H9 (cell line): ENCODE results near the gene APLN. TPM values are rescaled to one million over a fixed set of nuclear protein-coding genes. Genes with fewer than 3 reads are reported as not detected.

Source experiments
- DNase-seq: peaks from one replicate; pipeline ENCODE4 v3.0.0-alpha.2; 2017
- H2AFZ ChIP-seq: one replicate; pipeline ENCODE4 v1.6.1; 2013; ENCODE audit warnings: mild to moderate bottlenecking, low read length, control low read depth, moderate library complexity
- H2AK5ac ChIP-seq: 2 replicates; pipeline ENCODE4 v1.6.1; 2013; ENCODE audit warnings: low read length, control low read depth, mixed read lengths; ENCODE audit not compliant: insufficient read length
- H2BK120ac ChIP-seq: one replicate; pipeline ENCODE4 v1.6.1; 2013; ENCODE audit warnings: low read depth, mild to moderate bottlenecking, low read length, control low read depth, inconsistent platforms; ENCODE audit not compliant: poor library complexity, severe bottlenecking
- H2BK12ac ChIP-seq: 2 replicates; pipeline ENCODE4 v1.6.1; 2013; ENCODE audit warnings: low read length, control low read depth, mixed read lengths, low read depth; ENCODE audit not compliant: insufficient read length
- H2BK15ac ChIP-seq: 2 replicates; pipeline ENCODE4 v1.6.1; 2013; ENCODE audit warnings: low read depth, low read length, control low read depth
- H2BK20ac ChIP-seq: one replicate; pipeline ENCODE4 v1.6.1; 2013; ENCODE audit warnings: low read depth, mild to moderate bottlenecking, low read length, control low read depth, inconsistent platforms; ENCODE audit not compliant: poor library complexity, severe bottlenecking
- H2BK5ac ChIP-seq: 2 replicates; pipeline ENCODE4 v1.6.1; 2013; ENCODE audit warnings: low read length, control low read depth, mixed read lengths; ENCODE audit not compliant: insufficient read length
- H3K14ac ChIP-seq: 2 replicates; pipeline ENCODE4 v1.6.1; 2013; ENCODE audit warnings: low read length, control low read depth; ENCODE audit not compliant: insufficient read depth
- H3K18ac ChIP-seq: 2 replicates; pipeline ENCODE4 v1.6.1; 2013; ENCODE audit warnings: low read depth, mild to moderate bottlenecking, mixed read lengths, low read length, control low read depth; ENCODE audit not compliant: insufficient read length
- H3K23ac ChIP-seq: 2 replicates; pipeline ENCODE4 v1.6.1; 2013; ENCODE audit warnings: low read length, control low read depth, mixed read lengths, low read depth; ENCODE audit not compliant: insufficient read length
- H3K23me2 ChIP-seq: 2 replicates; pipeline ENCODE4 v1.6.1; 2013; ENCODE audit warnings: low read depth, mild to moderate bottlenecking, mixed read lengths, low read length, control low read depth; ENCODE audit not compliant: insufficient read length, poor library complexity, severe bottlenecking
- H3K27ac ChIP-seq: 2 replicates; pipeline ENCODE4 v1.5.1; 2013; ENCODE audit warnings: low read length, control low read depth, mixed read lengths, low read depth; ENCODE audit not compliant: insufficient read length
- H3K27me3 ChIP-seq: 2 replicates; pipeline ENCODE4 v1.6.1; 2013; ENCODE audit warnings: low read length, control low read depth, inconsistent platforms; ENCODE audit not compliant: insufficient read depth
- H3K4ac ChIP-seq: 2 replicates; pipeline ENCODE4 v1.6.1; 2013; ENCODE audit warnings: low read depth, mild to moderate bottlenecking, control low read depth, inconsistent platforms, low read length, moderate library complexity
- H3K4me1 ChIP-seq: 2 replicates; pipeline ENCODE4 v1.6.1; 2013; ENCODE audit warnings: low read length, control low read depth, inconsistent platforms; ENCODE audit not compliant: insufficient read depth
- H3K4me2 ChIP-seq: 2 replicates; pipeline ENCODE4 v1.6.1; 2013; ENCODE audit warnings: low read length, control low read depth, mixed read lengths; ENCODE audit not compliant: insufficient read length, insufficient read depth
- H3K56ac ChIP-seq: 2 replicates; pipeline ENCODE4 v1.6.1; 2013; ENCODE audit warnings: low read depth, mild to moderate bottlenecking, mixed read lengths, low read length, control low read depth; ENCODE audit not compliant: insufficient read length
- H3K79me1 ChIP-seq: 2 replicates; pipeline ENCODE4 v1.6.1; 2013; ENCODE audit warnings: low read depth, mild to moderate bottlenecking, moderate library complexity, low read length, control low read depth, inconsistent platforms; ENCODE audit not compliant: insufficient read depth, poor library complexity, severe bottlenecking
- H3K79me2 ChIP-seq: 2 replicates; pipeline ENCODE4 v1.6.1; 2013; ENCODE audit warnings: low read length, control low read depth, inconsistent platforms; ENCODE audit not compliant: insufficient read depth
- H3K9ac ChIP-seq: 2 replicates; pipeline ENCODE4 v1.6.1; 2013; ENCODE audit warnings: low read length, control low read depth, mixed read lengths; ENCODE audit not compliant: insufficient read length; ENCODE audit errors: extremely low read depth
- H3K9me3 ChIP-seq: one replicate; pipeline ENCODE4 v1.6.1; 2013; ENCODE audit warnings: low read depth, low read length, inconsistent platforms; ENCODE audit not compliant: control insufficient read depth
- H3T11ph ChIP-seq: one replicate; pipeline ENCODE4 v1.6.1; 2013; ENCODE audit warnings: mild to moderate bottlenecking, low read length, control low read depth, inconsistent platforms
- H4K20me1 ChIP-seq: one replicate; pipeline ENCODE4 v1.6.1; 2013; ENCODE audit not compliant: control insufficient read depth, insufficient read length, insufficient read depth
- H4K5ac ChIP-seq: 2 replicates; pipeline ENCODE4 v1.6.1; 2013; ENCODE audit warnings: low read depth, mild to moderate bottlenecking, mixed read lengths, low read length, control low read depth; ENCODE audit not compliant: insufficient read length
- H4K8ac ChIP-seq: replicated peaks from 2 replicates; pipeline ENCODE4 v1.6.1; 2013; ENCODE audit warnings: low read length, control low read depth, mixed read lengths, low read depth; ENCODE audit not compliant: insufficient read length
- H4K91ac ChIP-seq: 2 replicates; pipeline ENCODE4 v1.6.1; 2013; ENCODE audit warnings: low read depth, mild to moderate bottlenecking, moderate library complexity, mixed read lengths, low read length, control low read depth; ENCODE audit not compliant: insufficient read length
- H3K27ac Mint-ChIP-seq, 3 experiments: 2 replicates in 2 of 3; 3 replicates in 1 of 3; pipeline ENCODE4 v1.8.0; 2020 to 2021; ENCODE audit warnings: mixed read lengths in 3 of 3, mild to moderate bottlenecking in 1 of 3, moderate library complexity in 1 of 3
- H3K27me3 Mint-ChIP-seq: 2 replicates; pipeline ENCODE4 v1.8.0; 2021; ENCODE audit warnings: low read depth, mild to moderate bottlenecking, moderate library complexity, mixed read lengths
- H3K36me3 Mint-ChIP-seq, 3 experiments: 2 replicates in 2 of 3; 3 replicates in 1 of 3; pipeline ENCODE4 v1.8.0; 2020 to 2021; ENCODE audit warnings: low read depth in 3 of 3, mixed read lengths in 3 of 3; ENCODE audit not compliant: insufficient read depth in 1 of 3
- H3K4me1 Mint-ChIP-seq, 2 experiments: 2 replicates each; pipeline ENCODE4 v1.8.0; 2020; ENCODE audit warnings: mixed read lengths in 2 of 2
- H3K4me3 Mint-ChIP-seq, 2 experiments: 2 replicates in 1 of 2; 3 replicates in 1 of 2; pipeline ENCODE4 v1.8.0; 2020 to 2021; ENCODE audit warnings: mild to moderate bottlenecking in 2 of 2, mixed read lengths in 2 of 2, moderate library complexity in 1 of 2
- H3K9me3 Mint-ChIP-seq, 2 experiments: 2 replicates in 1 of 2; 3 replicates in 1 of 2; pipeline ENCODE4 v1.8.0; 2020; ENCODE audit warnings: mild to moderate bottlenecking in 2 of 2, mixed read lengths in 2 of 2, moderate library complexity in 1 of 2
- WGBS: extraction: QIAGEN DNeasy Blood & Tissue Kit; methylation state at CpG from one replicate; pipeline ENCODE4 v1.1.7; 2013; ENCODE audit warnings: missing lambda C conversion rate, low lambda C conversion rate, mixed read lengths; ENCODE audit not compliant: insufficient read length; ENCODE audit errors: extremely low coverage; 5-methylcytosine and 5-hydroxymethylcytosine counted together
- total RNA-seq: library from RNA; stranded (reverse); gene quantifications from 2 replicates; pipeline ENCODE4 v1.2.1, GENCODE V29; 2021
- TF ChIP-seq, protein P1 (sequence below): fragments of 200-600 bp; sonication (generic); conservative IDR thresholded peaks from 3 replicates; pipeline ENCODE4 v1.8.0; 2021; ENCODE audit warnings: antibody characterized with exemption, mild to moderate bottlenecking

APLN gene
- total RNA-seq, 1 experiment from 2014 or later = 0.24 TPM

DNA sequence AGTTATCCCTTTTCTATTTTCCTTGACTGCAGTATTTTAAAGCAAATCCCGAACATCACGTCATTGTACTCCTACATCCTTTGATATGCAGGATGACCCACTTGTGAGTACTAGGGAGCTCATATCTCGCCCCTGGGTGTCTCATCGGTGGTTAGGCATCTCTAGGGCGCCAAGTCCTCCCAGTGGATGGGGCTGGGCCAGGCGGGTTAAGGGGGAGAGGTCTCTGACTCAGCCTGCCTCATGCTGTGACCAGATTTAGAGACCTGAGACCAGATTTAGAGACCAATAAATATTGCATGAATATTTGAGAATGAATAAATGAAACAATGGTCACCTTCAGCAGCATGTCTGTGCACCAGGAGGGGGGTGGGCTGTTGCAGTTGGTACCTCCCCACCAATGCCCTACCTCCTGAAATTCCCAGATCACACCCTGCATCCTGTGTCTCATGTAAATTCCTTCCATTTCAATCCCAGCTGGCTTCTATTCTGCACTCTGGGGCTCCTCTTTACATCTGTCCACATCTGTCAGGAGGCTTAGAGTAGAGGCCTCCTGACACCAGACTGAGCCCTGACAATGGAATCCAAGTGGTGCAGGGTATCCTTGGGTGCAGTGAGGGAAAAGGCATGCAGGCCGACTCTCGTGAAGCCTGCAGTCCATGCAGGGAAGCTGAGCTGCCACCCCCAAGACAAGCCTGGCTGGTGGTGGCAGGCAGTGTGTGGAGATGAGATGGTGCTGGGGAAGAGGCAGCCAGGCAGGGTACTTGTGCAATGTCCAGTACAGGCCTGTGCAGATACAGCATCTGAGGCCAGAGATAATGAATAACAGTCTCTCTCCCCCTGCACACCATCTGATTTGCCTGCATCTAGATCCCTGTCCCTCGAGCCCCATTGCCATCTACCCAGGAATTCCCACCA, 5.2 kb downstream of the APLN start:
- Histone ChIP-seq H2BK120ac (no peak overlapping the region), H3K4me1 (no peaks in the 10 kb centered on the region), H2BK15ac (no peak overlapping the region), H4K8ac (no peak overlapping the region), H2BK20ac (no peak overlapping the region), H3K27me3 (peaks cover 30% of the 10 kb centered on the region; the same call in 1 of the 2 replicates), H3K79me1 (no peaks in the 10 kb centered on the region), H3K9ac (no peak overlapping the region), H3K14ac (no peak overlapping the region), H3T11ph (no peak overlapping the region), H3K27ac (no peak overlapping the region), H2BK5ac (no peak overlapping the region), H3K18ac (no peak overlapping the region), H2AFZ (no peak overlapping the region), H3K56ac (no peak overlapping the region), H3K4ac (no peak overlapping the region), H3K23me2 (peaks cover 7% of the 10 kb centered on the region), H4K91ac (no peak overlapping the region), H3K79me2 (no peaks in the 10 kb centered on the region), H4K20me1 (no peaks in the 10 kb centered on the region), H2AK5ac (no peak overlapping the region), H3K4me2 (no peak overlapping the region), H3K23ac (no peak overlapping the region), H3K9me3 (no peaks in the 10 kb centered on the region), H4K5ac (no peak overlapping the region), H2BK12ac (no peak overlapping the region)
- WGBS = no CpG with 5 or more reads among the region's 9 CpGs
- Mint-ChIP-seq H3K4me3 (no peak overlapping the region; a peak in 1 of 5 replicates), H3K9me3 (peaks cover 0 to 53% of the 10 kb centered on the region in 2 experiments; a peak in 4 of 5 replicates), H3K4me1 (peaks cover 6 to 24% of the 10 kb centered on the region in 2 experiments; a peak in 3 of 4 replicates), H3K36me3 (peaks cover 4 to 6% (median 4%) of the 10 kb centered on the region in 3 experiments; a peak in 6 of 7 replicates), H3K27ac (no peak overlapping the region), H3K27me3 (peaks cover 97% of the 10 kb centered on the region)
- TF ChIP-seq, protein P1, sequence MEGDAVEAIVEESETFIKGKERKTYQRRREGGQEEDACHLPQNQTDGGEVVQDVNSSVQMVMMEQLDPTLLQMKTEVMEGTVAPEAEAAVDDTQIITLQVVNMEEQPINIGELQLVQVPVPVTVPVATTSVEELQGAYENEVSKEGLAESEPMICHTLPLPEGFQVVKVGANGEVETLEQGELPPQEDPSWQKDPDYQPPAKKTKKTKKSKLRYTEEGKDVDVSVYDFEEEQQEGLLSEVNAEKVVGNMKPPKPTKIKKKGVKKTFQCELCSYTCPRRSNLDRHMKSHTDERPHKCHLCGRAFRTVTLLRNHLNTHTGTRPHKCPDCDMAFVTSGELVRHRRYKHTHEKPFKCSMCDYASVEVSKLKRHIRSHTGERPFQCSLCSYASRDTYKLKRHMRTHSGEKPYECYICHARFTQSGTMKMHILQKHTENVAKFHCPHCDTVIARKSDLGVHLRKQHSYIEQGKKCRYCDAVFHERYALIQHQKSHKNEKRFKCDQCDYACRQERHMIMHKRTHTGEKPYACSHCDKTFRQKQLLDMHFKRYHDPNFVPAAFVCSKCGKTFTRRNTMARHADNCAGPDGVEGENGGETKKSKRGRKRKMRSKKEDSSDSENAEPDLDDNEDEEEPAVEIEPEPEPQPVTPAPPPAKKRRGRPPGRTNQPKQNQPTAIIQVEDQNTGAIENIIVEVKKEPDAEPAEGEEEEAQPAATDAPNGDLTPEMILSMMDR = no peak
- peak; percentile 10 for DNase-seq
